ENCODE measurements around the gene MORN5.

Gene MORN5

GRCh38 chr9:122202111-122202510, 42.4 kb downstream of the MORN5 start:
- Histone ChIP-seq H3K36me3 (ENCODE audit: insufficient read depth) (no peaks in the 10 kb centered on the region), H3K4me3 (IDR thresholded peaks at IDR 0.05; ENCODE audit: insufficient read depth, low read depth, low read length) (no peak overlapping the region), H3K27ac (no peak overlapping the region), H3K4me2 (no peak overlapping the region), H2AFZ (ENCODE audit: low read depth) (no peak overlapping the region), H3K4me1 (ENCODE audit: low read depth, poor library complexity, severe bottlenecking) (no peaks in the 10 kb centered on the region), H4K20me1 (ENCODE audit: insufficient read depth) (no peaks in the 10 kb centered on the region), H3K27me3 (ENCODE audit: insufficient read depth, low read depth) (no peaks in the 10 kb centered on the region), H3K79me2 (ENCODE audit: insufficient read depth, low read depth) (no peaks in the 10 kb centered on the region), H3K9ac (no peak overlapping the region)
- TF ChIP-seq CTCF (conservative IDR thresholded peaks at IDR 0.05; ENCODE audit: low read depth, low read length), result no peak

GRCh38 chr9:122204055-122204454, 44.3 kb downstream of the MORN5 start:
- no peak overlapping the region for H3K4me2 ChIP-seq
- no peak for TF ChIP-seq CTCF (conservative IDR thresholded peaks at IDR 0.05; ENCODE audit: low read depth, low read length)
- no peaks in the 10 kb centered on the region for H3K36me3 ChIP-seq (ENCODE audit: insufficient read depth)
- no peaks in the 10 kb centered on the region for H3K79me2 ChIP-seq (ENCODE audit: insufficient read depth, low read depth)
- H3K27me3 ChIP-seq (ENCODE audit: insufficient read depth, low read depth), result no peaks in the 10 kb centered on the region
- no peaks in the 10 kb centered on the region for H3K4me1 ChIP-seq (ENCODE audit: low read depth, poor library complexity, severe bottlenecking)
- H3K4me3 ChIP-seq (IDR thresholded peaks at IDR 0.05; ENCODE audit: insufficient read depth, low read depth, low read length), result no peak overlapping the region
- H2AFZ ChIP-seq (ENCODE audit: low read depth), result no peak overlapping the region
- no peak overlapping the region for H3K27ac ChIP-seq
- H3K9ac ChIP-seq, result no peak overlapping the region
- H4K20me1 ChIP-seq (ENCODE audit: insufficient read depth), result no peaks in the 10 kb centered on the region

- Histone ChIP-seq H3K9ac (no peak overlapping the region), H3K36me3 (ENCODE audit: insufficient read depth) (no peaks in the 10 kb centered on the region), H3K4me1 (ENCODE audit: low read depth, poor library complexity, severe bottlenecking) (no peaks in the 10 kb centered on the region), H3K4me2 (no peak overlapping the region), H2AFZ (ENCODE audit: low read depth) (no peak overlapping the region), H3K27ac (no peak overlapping the region), H3K79me2 (ENCODE audit: insufficient read depth, low read depth) (no peaks in the 10 kb centered on the region), H3K4me3 (IDR thresholded peaks at IDR 0.05; ENCODE audit: insufficient read depth, low read depth, low read length) (no peak overlapping the region), H3K27me3 (ENCODE audit: insufficient read depth, low read depth) (no peaks in the 10 kb centered on the region), H4K20me1 (ENCODE audit: insufficient read depth) (no peaks in the 10 kb centered on the region)
- no peak for TF ChIP-seq CTCF (conservative IDR thresholded peaks at IDR 0.05; ENCODE audit: low read depth, low read length)
Observed at GRCh38 chr9:122204491-122204890, 44.8 kb downstream of the MORN5 start.

GRCh38 chr9:122205176-122205575, 45.5 kb downstream of the MORN5 start:
- no peaks in the 10 kb centered on the region for H3K79me2 ChIP-seq (ENCODE audit: insufficient read depth, low read depth)
- H3K4me3 ChIP-seq (IDR thresholded peaks at IDR 0.05; ENCODE audit: insufficient read depth, low read depth, low read length), result no peak overlapping the region
- no peaks in the 10 kb centered on the region for H4K20me1 ChIP-seq (ENCODE audit: insufficient read depth)
- H2AFZ ChIP-seq (ENCODE audit: low read depth), result no peak overlapping the region
- H3K4me2 ChIP-seq, result no peak overlapping the region
- H3K27me3 ChIP-seq (ENCODE audit: insufficient read depth, low read depth), result no peaks in the 10 kb centered on the region
- no peaks in the 10 kb centered on the region for H3K36me3 ChIP-seq (ENCODE audit: insufficient read depth)
- H3K27ac ChIP-seq, result no peak overlapping the region
- no peak overlapping the region for H3K9ac ChIP-seq
- TF ChIP-seq CTCF (conservative IDR thresholded peaks at IDR 0.05; ENCODE audit: low read depth, low read length), result no peak
- H3K4me1 ChIP-seq (ENCODE audit: low read depth, poor library complexity, severe bottlenecking), result no peaks in the 10 kb centered on the region

All from KMS-11 (cell line).